Bone marrow (tissue), 2 donors: ENCODE measurements around the gene PRKN.

Experiments
- DNase-seq, 2 donors: peaks; one replicate each; lab custom pipeline; 2025; lab: John Stamatoyannopoulos, UW

Gene PRKN

GRCh38 chr6:161956082-161956481, 771.5 kb downstream of the PRKN start:
- no peak for DNase-seq

DNA sequence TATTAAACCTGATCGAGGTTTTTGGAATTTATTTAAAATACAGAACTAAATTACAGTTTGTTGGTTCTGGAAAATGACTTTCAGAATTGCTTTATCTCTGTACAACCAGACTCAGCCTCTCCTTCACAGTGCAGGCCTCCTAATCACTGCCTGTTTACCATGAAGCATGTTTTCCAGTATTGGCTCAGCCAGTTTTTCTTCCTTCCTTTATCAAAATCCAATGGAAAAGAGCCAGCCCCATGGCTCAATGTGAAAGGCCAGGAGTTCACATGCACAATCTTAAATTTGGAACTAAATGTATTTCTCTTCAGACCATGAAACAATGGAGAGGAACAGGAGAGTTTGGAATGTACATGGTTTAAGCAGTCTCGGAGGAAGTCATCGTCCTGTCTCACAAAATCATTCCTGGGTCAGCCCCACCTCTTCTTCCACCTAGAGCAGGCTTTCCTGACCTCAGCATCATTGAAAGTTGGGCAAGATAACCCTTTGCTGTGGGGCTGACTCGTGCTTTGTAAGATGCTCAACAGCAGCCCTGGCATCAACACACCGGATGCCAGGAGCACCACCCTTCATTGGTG, 772.8 kb downstream of the PRKN start:
- no peak for DNase-seq

GRCh38 chr6:161954077-161954476, 773.5 kb downstream of the PRKN start:
- no peak for DNase-seq

- no peak for DNase-seq
These were observed 776.4 kb downstream of the PRKN start for GRCh38 chr6:161951126-161951525.

GRCh38 chr6:161949531-161949930, 778.0 kb downstream of the PRKN start:
- no peak for DNase-seq

GRCh38 chr6:161948462-161948861, 779.1 kb downstream of the PRKN start:
- no peak for DNase-seq

DNA sequence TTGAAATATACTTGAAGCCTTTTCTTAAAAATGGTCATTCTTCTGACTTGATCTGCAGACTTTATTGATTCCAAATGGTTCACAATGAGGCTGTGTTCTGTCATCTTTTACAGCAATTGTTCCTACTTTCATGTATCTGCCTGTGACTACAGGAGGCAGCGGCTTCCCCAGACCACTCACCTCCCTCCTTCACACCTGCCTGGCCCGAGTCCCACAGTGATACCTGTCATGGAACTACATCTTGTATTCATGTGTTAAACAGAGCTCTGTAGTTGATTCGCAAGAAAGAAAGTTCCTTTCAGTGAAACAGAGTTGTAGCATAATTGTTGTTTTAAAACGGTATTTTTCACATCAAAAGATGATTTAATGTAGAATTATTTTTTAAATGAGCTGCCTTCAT, 780.2 kb downstream of the PRKN start:
- DNase-seq = no peak

GRCh38 chr6:161946461-161946860, 781.1 kb downstream of the PRKN start:
- DNase-seq = no peak

GRCh38 chr6:161943561-161943960, 784.0 kb downstream of the PRKN start:
- DNase-seq = no peak

GRCh38 chr6:161941565-161941964, 786.0 kb downstream of the PRKN start:
- DNase-seq = no peak

- no peak for DNase-seq
These were observed 787.0 kb downstream of the PRKN start for GRCh38 chr6:161940519-161940918.

- no peak for DNase-seq
These were observed 801.2 kb downstream of the PRKN start for GRCh38 chr6:161926324-161926723.

GRCh38 chr6:161924516-161925116, 803.0 kb downstream of the PRKN start:
- DNase-seq = no peak

GRCh38 chr6:161922631-161923119, 804.9 kb downstream of the PRKN start:
- DNase-seq = no peak

DNA sequence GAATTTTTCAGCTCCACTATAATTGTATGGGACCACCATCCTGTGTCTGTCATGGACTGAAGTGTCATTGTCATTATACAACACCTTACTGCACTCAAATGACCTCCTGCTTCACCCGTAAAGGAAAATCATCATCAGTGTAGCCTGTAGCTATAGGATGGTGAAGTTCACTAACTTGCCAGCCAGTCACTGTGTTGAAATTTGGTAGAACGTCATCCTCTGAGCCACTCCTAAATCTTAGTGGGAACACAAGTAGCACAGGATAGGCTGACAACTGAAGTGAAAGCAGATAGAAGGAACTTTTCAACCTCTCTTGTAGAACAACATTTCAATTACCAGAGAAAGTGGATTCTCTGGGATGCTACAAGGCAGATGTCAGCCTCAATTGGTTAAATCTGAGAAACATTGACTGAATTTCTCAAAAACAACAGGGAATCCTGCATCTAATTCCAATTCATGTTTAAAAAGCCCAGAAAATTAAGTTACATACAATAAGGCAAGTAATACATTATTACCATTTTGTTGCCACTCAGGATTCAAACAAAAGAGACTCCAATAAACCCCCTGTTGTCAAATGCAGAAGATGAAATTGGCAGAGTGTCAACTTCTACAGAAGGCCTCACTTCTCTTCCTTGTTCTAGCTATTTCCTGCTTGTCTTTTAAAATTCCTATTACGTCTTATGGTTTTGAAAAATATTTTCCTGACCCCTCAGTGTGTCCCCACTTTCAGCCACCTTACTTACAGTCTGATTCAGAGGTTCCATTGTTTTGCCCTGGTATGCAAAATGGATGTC, 805.8 kb downstream of the PRKN start:
- DNase-seq = no peak

- no peak for DNase-seq
These were observed 807.9 kb downstream of the PRKN start for GRCh38 chr6:161919691-161920090.

DNA sequence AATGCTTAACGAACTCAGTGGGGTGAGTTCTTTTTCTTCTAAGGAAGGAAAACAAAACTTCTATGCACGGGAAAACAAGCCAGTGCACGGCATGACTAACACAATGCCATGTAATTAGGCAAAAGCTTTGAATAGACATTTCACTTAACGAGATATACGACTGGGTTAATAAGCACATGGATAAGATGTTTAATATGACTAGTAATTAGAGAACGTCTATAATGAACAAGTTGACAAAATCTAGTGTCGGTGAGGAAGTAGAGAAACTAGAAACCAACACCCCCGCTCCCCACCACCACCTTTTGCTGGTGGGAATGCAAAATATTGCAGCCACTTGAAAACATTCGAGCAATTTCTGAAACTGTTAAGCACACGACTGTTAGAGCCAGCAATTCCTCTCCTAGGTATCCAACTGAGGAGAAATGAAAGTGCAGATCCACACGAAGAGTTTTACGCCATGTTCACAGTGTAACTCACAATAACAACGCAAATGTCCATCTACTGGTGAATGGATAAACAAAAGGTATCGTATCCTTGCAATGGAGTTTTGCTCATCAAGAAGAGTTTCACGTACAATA, 808.8 kb downstream of the PRKN start:
- DNase-seq = no peak

- no peak for DNase-seq
These were observed 809.4 kb downstream of the PRKN start for GRCh38 chr6:161918109-161918531.

DNA sequence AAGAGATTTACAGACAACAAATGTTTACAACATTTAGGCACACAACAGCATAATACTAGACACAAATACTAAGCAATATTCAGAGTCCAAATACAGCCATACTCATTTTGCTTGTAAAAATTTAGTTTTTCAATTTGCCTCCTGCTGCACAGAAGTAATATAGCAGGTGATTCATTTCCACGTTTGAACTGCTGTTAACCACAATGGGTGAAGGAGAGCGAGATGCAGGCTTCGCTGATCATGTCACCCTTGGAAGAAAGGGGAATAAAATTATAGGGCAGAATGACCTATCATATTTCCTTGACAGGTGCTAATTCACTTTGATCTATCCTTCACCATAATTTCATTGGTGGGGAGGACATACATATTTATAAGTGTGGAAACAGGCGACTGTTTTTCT, 809.9 kb downstream of the PRKN start:
- no peak for DNase-seq

DNA sequence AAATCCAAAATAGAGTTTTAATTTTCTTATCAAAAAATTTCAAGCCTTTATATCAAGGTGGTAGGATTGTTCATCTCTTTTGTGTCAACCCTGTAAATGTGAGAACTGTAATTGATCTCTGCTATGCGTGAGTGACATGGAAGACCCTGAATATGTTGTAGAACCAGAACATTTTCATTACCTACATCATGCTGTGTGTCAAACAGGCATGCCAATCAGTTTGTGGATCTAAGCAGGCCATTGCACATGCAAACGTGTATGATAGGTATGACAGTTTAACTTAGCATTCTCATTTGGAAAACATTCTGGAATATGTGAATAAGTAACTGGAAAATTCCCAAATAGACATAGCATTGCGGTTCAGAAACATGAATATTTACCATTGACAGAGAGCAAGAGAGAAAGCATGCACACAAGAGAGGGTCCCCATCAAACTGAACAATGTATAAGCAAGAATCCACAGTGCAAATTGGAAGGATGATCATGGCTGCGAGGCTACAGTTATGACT, 812.1 kb downstream of the PRKN start:
- DNase-seq = no peak

GRCh38 chr6:161908872-161909271, 818.7 kb downstream of the PRKN start:
- no peak for DNase-seq

DNA sequence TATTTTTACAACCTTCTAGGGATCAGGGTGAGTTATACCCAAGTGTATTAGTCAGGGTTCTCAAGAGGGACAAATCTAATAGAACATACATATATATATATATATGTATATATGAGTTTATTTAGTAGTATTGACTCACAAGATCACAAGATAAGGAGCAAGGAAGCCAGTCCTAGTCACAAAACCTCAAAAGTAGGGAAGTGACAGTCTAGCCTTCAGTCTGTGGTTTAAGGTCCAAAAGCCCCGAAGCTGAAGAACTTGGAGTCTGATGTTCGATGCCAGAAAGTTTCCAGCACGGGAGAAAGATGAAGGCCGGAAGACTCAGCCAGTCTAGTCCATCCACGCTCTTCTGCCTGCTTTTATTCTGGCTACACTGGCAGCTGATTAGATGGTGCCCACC, 821.0 kb downstream of the PRKN start:
- no peak for DNase-seq
